ENCODE data around the gene GREB1L.

GRCh38 chr18:21525916-21526315 is 283.9 kb downstream of the GREB1L start:
- TF ChIP-seq PBX3 (CRISPR knock-in tag; IDR thresholded peaks at IDR 0.05; ENCODE audit: borderline replicate concordance) (no peak), ZNF3 (CRISPR knock-in tag; IDR thresholded peaks at IDR 0.05) (no peak), CHD2 (IDR thresholded peaks at IDR 0.05; ENCODE audit: low read depth, low read length) (no peak), ZNF609 (CRISPR knock-in tag; IDR thresholded peaks at IDR 0.05; ENCODE audit: borderline replicate concordance) (no peak)

All from HepG2 (cell line).